Ascending aorta (tissue), 2 donors: ENCODE data around the gene PIP5K1C. TPM values are rescaled to one million over a fixed set of nuclear protein-coding genes. Genes with fewer than 3 reads are reported as not detected.

ENCODE experiments used
- DNase-seq, 2 donors: peaks; one replicate each; pipeline ENCODE4 v3.0.0-alpha.2; 2019; ENCODE audit warnings: low spot score in 2 of 2
- H3K27ac ChIP-seq, 2 donors: fragments of 200-600 bp; sonication (generic); one replicate each; pipeline ENCODE4 v1.5.1; 2016 to 2017; ENCODE audit warnings: mild to moderate bottlenecking in 1 of 2
- H3K27me3 ChIP-seq: fragments of 200-600 bp; sonication (generic); one replicate; pipeline ENCODE4 v1.5.1; 2017
- H3K36me3 ChIP-seq, 2 donors: fragments of 200-600 bp; sonication (generic); one replicate each; pipeline ENCODE4 v1.5.1; 2016
- H3K4me1 ChIP-seq, 2 donors: fragments of 200-600 bp; sonication (generic); one replicate each; pipeline ENCODE4 v1.5.1; 2016 to 2017; ENCODE audit warnings: mild to moderate bottlenecking in 1 of 2
- H3K4me3 ChIP-seq, 2 donors: fragments of 200-600 bp; sonication (generic); one replicate each; pipeline ENCODE4 v1.5.1; 2016 to 2017; ENCODE audit warnings: mild to moderate bottlenecking in 1 of 2
- H3K9me3 ChIP-seq, 2 donors: fragments of 200-600 bp; sonication (generic); one replicate each; pipeline ENCODE4 v1.5.1; 2016
- intact Hi-C: fragments of 100-400 bp; cut with DNase I; formaldehyde crosslinking; loops from one replicate; pipeline ENCODE4 v1.15.1; 2023
- total RNA-seq: library from RNA; depleted of rRNA; stranded (reverse); fragments of >200 nt; gene quantifications from one replicate; pipeline ENCODE4 v1.1.0, GENCODE V29; 2016
- TF ChIP-seq, protein P1 (sequence below), 3 experiments: fragments of 200-600 bp in 2 of 3; fragments of 450-650 bp in 1 of 3; sonication (generic) in 2 of 3; IDR thresholded peaks; one replicate each; pipeline ENCODE4 v1.5.1; 2016 to 2019; ENCODE audit warnings: antibody characterized with exemption in 3 of 3, mild to moderate bottlenecking in 1 of 3, moderate library complexity in 1 of 3

Gene PIP5K1C
- total RNA-seq, 1 donor from 2014 or later, result 87.3 TPM

DNA sequence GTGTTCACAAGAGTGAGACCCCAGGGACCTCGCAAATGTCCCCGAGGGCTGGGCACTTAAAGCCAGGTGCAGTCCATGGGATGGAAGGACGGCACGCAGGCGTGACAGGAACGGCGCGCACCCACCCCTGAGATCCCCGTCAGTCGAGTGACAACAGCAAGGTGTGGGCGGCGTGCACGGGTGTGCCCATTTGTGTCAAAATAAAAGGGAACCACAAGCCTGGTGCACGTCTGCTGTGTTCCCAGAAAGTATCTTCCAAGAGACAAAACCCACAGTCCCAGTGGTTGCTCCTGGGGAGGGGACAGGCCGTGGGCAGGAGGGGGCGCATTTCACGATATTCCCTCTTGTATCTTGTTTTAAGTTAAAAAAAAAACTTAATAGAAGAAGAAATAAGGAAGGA is 58.0 kb downstream of the PIP5K1C start:
- Histone ChIP-seq H3K4me3 (no peak overlapping the region), H3K36me3 (peaks cover 70 to 94% of the 10 kb centered on the region in 2 donors), H3K4me1 (no peaks in the 10 kb centered on the region), H3K27me3 (no peaks in the 10 kb centered on the region), H3K9me3 (no peaks in the 10 kb centered on the region), H3K27ac (no peak overlapping the region)
- TF ChIP-seq, protein P1, sequence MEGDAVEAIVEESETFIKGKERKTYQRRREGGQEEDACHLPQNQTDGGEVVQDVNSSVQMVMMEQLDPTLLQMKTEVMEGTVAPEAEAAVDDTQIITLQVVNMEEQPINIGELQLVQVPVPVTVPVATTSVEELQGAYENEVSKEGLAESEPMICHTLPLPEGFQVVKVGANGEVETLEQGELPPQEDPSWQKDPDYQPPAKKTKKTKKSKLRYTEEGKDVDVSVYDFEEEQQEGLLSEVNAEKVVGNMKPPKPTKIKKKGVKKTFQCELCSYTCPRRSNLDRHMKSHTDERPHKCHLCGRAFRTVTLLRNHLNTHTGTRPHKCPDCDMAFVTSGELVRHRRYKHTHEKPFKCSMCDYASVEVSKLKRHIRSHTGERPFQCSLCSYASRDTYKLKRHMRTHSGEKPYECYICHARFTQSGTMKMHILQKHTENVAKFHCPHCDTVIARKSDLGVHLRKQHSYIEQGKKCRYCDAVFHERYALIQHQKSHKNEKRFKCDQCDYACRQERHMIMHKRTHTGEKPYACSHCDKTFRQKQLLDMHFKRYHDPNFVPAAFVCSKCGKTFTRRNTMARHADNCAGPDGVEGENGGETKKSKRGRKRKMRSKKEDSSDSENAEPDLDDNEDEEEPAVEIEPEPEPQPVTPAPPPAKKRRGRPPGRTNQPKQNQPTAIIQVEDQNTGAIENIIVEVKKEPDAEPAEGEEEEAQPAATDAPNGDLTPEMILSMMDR (IDR thresholded peaks at IDR 0.05), result no peak
- intact Hi-C loops, result no loop called here
- DNase-seq, result no peak

DNA sequence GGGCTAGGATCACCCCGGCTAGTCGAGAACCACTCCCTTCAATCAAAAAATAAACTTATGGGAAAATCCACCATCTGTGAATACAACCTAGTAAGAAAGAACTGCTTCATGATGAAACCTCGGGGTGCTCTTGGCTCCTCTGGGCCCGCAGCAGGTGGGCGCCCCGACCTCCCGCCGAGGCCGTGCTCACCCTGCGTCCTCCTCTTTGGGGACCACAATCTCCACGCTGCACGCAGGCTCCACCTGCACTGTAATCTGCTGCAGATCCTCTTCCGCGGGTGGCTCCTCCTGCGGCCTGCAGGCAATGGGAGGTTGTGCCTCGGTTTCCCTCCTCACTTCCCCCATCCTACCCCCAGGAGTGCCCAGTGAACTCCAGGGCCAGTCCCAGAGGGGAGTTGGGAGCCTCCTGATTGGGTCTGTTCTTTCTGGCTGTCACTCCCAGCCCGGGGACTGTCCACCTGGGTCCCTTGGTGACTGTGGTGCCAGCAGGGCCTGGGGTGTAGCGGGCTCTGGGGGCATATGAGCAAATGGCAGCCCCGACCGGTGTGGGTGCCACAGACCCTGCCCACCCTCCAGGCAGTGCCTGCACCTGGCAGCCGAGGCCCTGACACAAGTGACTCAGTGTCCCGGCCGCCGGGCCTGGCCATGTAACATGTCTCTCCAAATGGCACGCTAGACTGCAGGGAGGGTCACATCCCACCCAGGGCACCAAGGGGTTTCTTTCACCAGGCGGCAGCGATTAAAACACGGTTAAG is 58.6 kb downstream of the PIP5K1C start:
- peaks cover 71 to 98% of the 10 kb centered on the region in 2 donors for H3K36me3 ChIP-seq
- TF ChIP-seq, protein P1 (IDR thresholded peaks at IDR 0.05), result no peak
- H3K4me1 ChIP-seq, result no peaks in the 10 kb centered on the region
- no peak overlapping the region for H3K27ac ChIP-seq
- H3K9me3 ChIP-seq, result no peaks in the 10 kb centered on the region
- no peak for DNase-seq
- H3K27me3 ChIP-seq, result no peaks in the 10 kb centered on the region
- intact Hi-C loops, result no loop called here
- no peak overlapping the region for H3K4me3 ChIP-seq

DNA sequence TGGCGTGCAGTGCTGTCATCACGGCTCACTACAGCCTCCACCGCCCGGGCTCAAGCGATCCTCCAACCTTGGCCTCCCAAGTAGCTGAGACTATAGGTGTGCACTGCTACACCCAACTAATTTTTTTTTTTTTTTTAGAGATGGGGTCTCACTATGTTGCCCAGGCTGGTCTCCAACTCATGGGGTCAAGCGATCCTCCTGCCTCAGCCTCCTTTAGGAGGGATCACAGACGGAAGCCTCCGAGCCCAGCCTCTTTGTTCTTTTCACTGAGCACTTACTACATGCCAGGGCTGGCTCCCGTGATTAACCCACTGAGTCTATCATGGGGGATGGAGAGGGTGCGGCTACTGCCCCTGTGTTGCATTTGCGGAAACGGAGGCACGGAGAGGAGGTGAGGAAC is 60.8 kb downstream of the PIP5K1C start:
- Histone ChIP-seq H3K27ac (no peak overlapping the region), H3K9me3 (no peaks in the 10 kb centered on the region), H3K4me3 (no peak overlapping the region), H3K27me3 (no peaks in the 10 kb centered on the region), H3K36me3 (peaks cover 67 to 89% of the 10 kb centered on the region in 2 donors), H3K4me1 (no peaks in the 10 kb centered on the region)
- TF ChIP-seq, protein P1 (IDR thresholded peaks at IDR 0.05), result no peak
- intact Hi-C loops, result no loop called here
- no peak for DNase-seq

DNA sequence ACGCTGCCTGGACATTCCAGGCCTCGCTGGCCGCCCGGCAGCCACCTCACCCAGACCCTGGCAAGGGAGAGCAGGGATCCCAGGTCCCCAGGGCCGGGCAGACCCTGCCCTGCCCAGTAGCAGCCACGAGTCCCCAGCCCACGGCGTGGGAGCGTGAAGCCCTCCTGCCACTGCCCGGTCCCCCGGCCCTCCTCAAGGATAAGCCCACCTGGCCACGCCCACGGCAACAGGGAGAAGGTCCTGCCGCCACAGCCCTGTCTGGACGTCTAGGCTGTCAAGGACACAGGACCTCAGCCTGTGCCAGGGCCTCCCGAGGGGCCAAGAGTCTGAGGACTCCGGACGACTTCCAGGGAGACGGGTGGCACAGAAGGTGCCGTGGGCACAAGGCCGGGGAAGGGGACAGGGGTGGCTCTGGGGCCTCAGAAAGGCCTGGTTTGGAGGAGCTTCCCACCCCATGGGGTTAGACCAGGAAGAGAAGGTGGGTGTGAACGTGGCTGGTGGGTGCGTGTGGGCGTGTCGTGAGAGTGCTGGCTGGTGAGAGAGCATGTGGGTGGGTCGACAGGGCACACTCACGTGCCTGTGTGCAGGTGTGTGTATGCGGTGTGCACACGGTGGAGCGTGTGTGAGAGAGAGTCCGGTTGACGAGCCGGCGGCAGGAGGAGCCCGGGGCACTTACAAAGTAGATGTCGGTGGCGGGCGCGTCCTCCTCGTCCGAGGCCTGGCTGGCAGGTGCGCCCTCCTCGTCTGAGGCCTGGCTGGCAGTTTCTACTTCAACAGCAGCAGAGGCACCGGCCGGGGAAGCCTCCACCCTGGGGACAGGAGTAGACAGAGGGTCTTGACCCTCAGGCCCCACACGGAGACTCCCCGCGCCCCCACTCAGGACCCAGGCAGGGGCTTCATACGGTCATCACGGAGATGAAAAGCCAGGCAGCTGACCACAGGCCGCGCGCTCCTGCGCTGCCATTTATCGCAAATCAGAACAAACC is 61.8 kb downstream of the PIP5K1C start:
- H3K27ac ChIP-seq, result no peak overlapping the region
- TF ChIP-seq, protein P1 (IDR thresholded peaks at IDR 0.05), result no peak
- intact Hi-C loops, result no loop called here
- no peaks in the 10 kb centered on the region for H3K9me3 ChIP-seq
- DNase-seq, result no peak
- no peak overlapping the region for H3K4me3 ChIP-seq
- peaks cover 58 to 79% of the 10 kb centered on the region in 2 donors for H3K36me3 ChIP-seq
- no peaks in the 10 kb centered on the region for H3K4me1 ChIP-seq
- no peaks in the 10 kb centered on the region for H3K27me3 ChIP-seq

DNA sequence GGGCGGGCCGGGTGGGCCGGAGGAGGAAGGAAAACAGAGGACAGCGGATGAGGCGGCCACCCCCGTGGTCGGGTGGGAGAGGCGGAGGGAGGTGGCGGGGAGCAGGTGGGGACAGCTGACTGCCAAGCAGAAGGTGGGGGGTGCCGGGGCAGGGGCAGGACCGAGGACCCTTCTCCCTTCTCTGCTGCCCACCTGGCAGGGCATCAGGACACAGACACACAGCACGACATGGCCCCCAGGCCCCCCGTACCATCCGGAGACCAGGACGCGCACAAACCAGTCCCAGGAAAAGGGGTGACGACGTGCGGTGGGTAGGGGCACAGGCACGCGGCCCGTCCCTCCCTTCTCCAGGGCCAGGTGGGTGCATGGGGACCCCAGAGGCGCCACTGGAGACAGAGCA is 62.6 kb downstream of the PIP5K1C start:
- Histone ChIP-seq H3K36me3 (peaks cover 56 to 73% of the 10 kb centered on the region in 2 donors), H3K9me3 (no peaks in the 10 kb centered on the region), H3K4me3 (no peak overlapping the region), H3K27me3 (no peaks in the 10 kb centered on the region), H3K27ac (no peak overlapping the region), H3K4me1 (no peaks in the 10 kb centered on the region)
- TF ChIP-seq, protein P1 (IDR thresholded peaks at IDR 0.05), result no peak
- intact Hi-C loops, result no loop called here
- no peak for DNase-seq
